OCI-LY1 (cell line): ENCODE results near the gene WFDC1.

Experiments
- H2AFZ ChIP-seq: fragments of 200-600 bp; sonication (generic), shearing (Covaris generic); 2 replicates; pipeline ENCODE4 v1.6.0; 2014; ENCODE audit warnings: antibody characterized with exemption, mild to moderate bottlenecking, low read length
- H3F3A ChIP-seq: fragments of 200-600 bp; sonication (generic), shearing (Covaris generic); 2 replicates; pipeline ENCODE4 v1.6.0; 2014; ENCODE audit warnings: mild to moderate bottlenecking, antibody characterized with exemption, low read length, moderate library complexity; ENCODE audit not compliant: insufficient read depth
- H3K27ac ChIP-seq: fragments of 200-600 bp; sonication (generic); 2 replicates; pipeline ENCODE4 v1.5.1; 2014; ENCODE audit warnings: low read length, mixed run types, mild to moderate bottlenecking, low read depth; ENCODE audit not compliant: poor library complexity, severe bottlenecking
- H3K27me3 ChIP-seq: fragments of 200-600 bp; sonication (generic); 2 replicates; pipeline ENCODE4 v1.6.0; 2014; ENCODE audit warnings: antibody characterized with exemption, mild to moderate bottlenecking, low read length, moderate library complexity; ENCODE audit not compliant: insufficient read depth
- H3K36me3 ChIP-seq: fragments of 200-600 bp; sonication (generic); 2 replicates; pipeline ENCODE4 v1.6.1; 2014; ENCODE audit warnings: mild to moderate bottlenecking, antibody characterized with exemption, low read length, moderate library complexity, mixed read lengths; ENCODE audit not compliant: insufficient read depth
- H3K4me1 ChIP-seq: fragments of 200-600 bp; sonication (generic); 2 replicates; pipeline ENCODE4 v1.5.1; 2014; ENCODE audit warnings: mild to moderate bottlenecking, low read length, moderate library complexity; ENCODE audit not compliant: insufficient read depth, severe bottlenecking
- H3K4me2 ChIP-seq: fragments of 200-600 bp; sonication (generic), shearing (Covaris generic); 2 replicates; pipeline ENCODE4 v1.6.1; 2014; ENCODE audit warnings: low read length
- H3K4me3 ChIP-seq: fragments of 200-600 bp; sonication (generic); 2 replicates; pipeline ENCODE4 v1.5.1; 2014; ENCODE audit warnings: low read length, low read depth, mild to moderate bottlenecking, mixed read lengths; ENCODE audit not compliant: poor library complexity, severe bottlenecking
- H3K79me2 ChIP-seq: fragments of 200-600 bp; shearing (Covaris generic); 2 replicates; pipeline ENCODE4 v1.6.1; 2016; ENCODE audit warnings: mixed run types, low read length, mixed read lengths; ENCODE audit not compliant: insufficient read depth
- H3K9ac ChIP-seq: fragments of 200-600 bp; sonication (generic), shearing (Covaris generic); 2 replicates; pipeline ENCODE4 v1.6.1; 2014; ENCODE audit warnings: mild to moderate bottlenecking, low read length, mixed read lengths
- H3K9me2 ChIP-seq: fragments of 200-600 bp; sonication (generic), shearing (Covaris generic); 2 replicates; pipeline ENCODE4 v1.6.1; 2014; ENCODE audit warnings: low read depth, mild to moderate bottlenecking, low read length, mixed read lengths
- H3K9me3 ChIP-seq: fragments of 200-600 bp; shearing (Covaris generic); 2 replicates; pipeline ENCODE4 v1.6.1; 2014; ENCODE audit warnings: low read length, mixed read lengths
- H4K20me1 ChIP-seq: fragments of 200-600 bp; sonication (generic), shearing (Covaris generic); 2 replicates; pipeline ENCODE4 v1.6.0; 2016; ENCODE audit warnings: mild to moderate bottlenecking, low read length; ENCODE audit not compliant: insufficient read depth
- EZH2 ChIP-seq: fragments of 200-600 bp; sonication (generic), shearing (Covaris generic); IDR thresholded peaks from 2 replicates; pipeline ENCODE4 v1.8.0; 2017; ENCODE audit warnings: borderline replicate concordance, mixed run types, mild to moderate bottlenecking, antibody characterized with exemption, low read length, moderate library complexity, mixed read lengths
- TF ChIP-seq, protein P1 (sequence below): fragments of 200-600 bp; sonication (generic), shearing (Covaris generic); IDR thresholded peaks from 2 replicates; pipeline ENCODE4 v1.5.1; 2017; ENCODE audit warnings: mild to moderate bottlenecking, antibody characterized with exemption, low read length, moderate library complexity, mixed read lengths

WFDC1 gene

DNA sequence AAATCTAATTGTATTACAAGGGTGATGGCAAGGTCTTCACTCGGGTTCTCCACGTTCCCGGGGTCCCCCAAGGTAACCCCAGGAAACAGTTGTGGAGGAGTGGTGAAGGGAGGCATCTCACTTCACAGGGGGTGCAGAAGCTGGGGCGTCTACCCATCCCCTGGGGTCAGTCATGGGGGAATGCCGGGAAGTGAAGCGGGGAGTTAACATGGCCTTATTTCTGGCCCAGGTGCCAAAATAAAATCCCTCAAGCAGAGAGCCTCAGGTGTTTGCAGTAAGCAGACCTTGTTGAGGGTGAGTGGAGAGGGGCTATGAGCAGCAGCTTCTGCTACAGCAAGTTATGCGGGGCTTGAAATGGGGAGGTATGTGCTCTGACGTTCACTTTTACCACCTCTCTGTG, 64.6 kb downstream of the WFDC1 start:
- Histone ChIP-seq H3K79me2 (no peaks in the 10 kb centered on the region), H3K9ac (no peak overlapping the region), H3K27ac (no peak overlapping the region), H3F3A (no peaks in the 10 kb centered on the region), H3K4me2 (no peak overlapping the region), H4K20me1 (no peaks in the 10 kb centered on the region), H3K27me3 (no peaks in the 10 kb centered on the region), H3K9me3 (no peaks in the 10 kb centered on the region), H3K9me2 (no peaks in the 10 kb centered on the region), H2AFZ (no peak overlapping the region), H3K4me1 (no peaks in the 10 kb centered on the region), H3K36me3 (no peaks in the 10 kb centered on the region), H3K4me3 (no peak overlapping the region)
- TF ChIP-seq EZH2, result no peak
- TF ChIP-seq, protein P1, sequence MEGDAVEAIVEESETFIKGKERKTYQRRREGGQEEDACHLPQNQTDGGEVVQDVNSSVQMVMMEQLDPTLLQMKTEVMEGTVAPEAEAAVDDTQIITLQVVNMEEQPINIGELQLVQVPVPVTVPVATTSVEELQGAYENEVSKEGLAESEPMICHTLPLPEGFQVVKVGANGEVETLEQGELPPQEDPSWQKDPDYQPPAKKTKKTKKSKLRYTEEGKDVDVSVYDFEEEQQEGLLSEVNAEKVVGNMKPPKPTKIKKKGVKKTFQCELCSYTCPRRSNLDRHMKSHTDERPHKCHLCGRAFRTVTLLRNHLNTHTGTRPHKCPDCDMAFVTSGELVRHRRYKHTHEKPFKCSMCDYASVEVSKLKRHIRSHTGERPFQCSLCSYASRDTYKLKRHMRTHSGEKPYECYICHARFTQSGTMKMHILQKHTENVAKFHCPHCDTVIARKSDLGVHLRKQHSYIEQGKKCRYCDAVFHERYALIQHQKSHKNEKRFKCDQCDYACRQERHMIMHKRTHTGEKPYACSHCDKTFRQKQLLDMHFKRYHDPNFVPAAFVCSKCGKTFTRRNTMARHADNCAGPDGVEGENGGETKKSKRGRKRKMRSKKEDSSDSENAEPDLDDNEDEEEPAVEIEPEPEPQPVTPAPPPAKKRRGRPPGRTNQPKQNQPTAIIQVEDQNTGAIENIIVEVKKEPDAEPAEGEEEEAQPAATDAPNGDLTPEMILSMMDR, result no peak

DNA sequence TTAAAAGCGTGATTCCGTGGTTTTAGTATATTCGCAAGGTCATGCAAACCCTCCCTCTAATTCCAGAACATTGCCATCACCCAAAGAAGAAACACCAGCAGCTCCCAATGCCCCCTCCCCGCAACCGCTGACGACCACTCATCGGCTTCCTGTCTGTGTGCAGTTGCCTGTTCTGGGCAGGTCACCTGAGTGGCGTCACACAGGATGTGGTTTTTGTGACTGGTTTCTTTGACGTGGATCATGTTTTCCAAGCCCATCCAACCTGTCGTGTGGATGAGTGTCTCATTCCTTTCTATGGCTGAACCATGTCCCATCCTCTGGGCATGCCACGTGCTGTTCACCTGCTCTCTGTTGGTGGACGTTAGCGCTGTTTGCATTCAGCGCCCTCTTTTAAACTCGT, 65.5 kb downstream of the WFDC1 start:
- Histone ChIP-seq H2AFZ (no peak overlapping the region), H3K9ac (no peak overlapping the region), H3K4me2 (no peak overlapping the region)

DNA sequence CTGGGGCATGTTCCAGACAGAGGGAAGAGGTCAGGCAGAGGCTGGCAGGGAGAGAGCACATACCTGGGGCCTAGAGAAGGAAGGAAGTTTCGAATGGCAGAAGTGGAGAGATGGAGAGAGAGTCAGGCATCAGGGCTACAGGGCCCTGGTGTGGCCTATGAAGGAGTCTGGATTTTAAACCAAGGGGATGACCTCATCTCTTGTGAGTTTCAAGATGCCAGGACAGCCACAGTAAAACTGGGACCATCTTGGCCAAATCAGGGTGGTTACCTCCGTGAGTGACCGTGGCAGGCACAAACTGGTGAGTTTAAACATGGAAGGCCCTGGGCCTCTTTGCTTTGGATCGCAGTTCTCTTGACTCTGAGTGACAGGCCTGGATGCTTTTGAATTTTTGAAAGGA, 66.1 kb downstream of the WFDC1 start:
- Histone ChIP-seq H3K4me3 (no peak overlapping the region), H3K4me2 (no peak overlapping the region), H2AFZ (no peak overlapping the region), H3K27ac (no peak overlapping the region), H3K9ac (no peak overlapping the region), H3K79me2 (no peaks in the 10 kb centered on the region), H3F3A (no peaks in the 10 kb centered on the region), H4K20me1 (no peaks in the 10 kb centered on the region), H3K4me1 (no peaks in the 10 kb centered on the region), H3K9me3 (no peaks in the 10 kb centered on the region), H3K36me3 (no peaks in the 10 kb centered on the region), H3K9me2 (no peaks in the 10 kb centered on the region), H3K27me3 (no peaks in the 10 kb centered on the region)
- TF ChIP-seq, protein P1, result no peak
- TF ChIP-seq EZH2, result no peak

More for the DNA sequence above, 65.5 kb downstream of the WFDC1 start:
- TF ChIP-seq, protein P1, result no peak
- no peak for TF ChIP-seq EZH2
- Histone ChIP-seq H3K36me3 (no peaks in the 10 kb centered on the region), H3K4me3 (no peak overlapping the region), H3F3A (no peaks in the 10 kb centered on the region), H3K9me3 (no peaks in the 10 kb centered on the region), H3K27me3 (no peaks in the 10 kb centered on the region), H3K79me2 (no peaks in the 10 kb centered on the region), H3K9me2 (no peaks in the 10 kb centered on the region), H4K20me1 (no peaks in the 10 kb centered on the region), H3K4me1 (no peaks in the 10 kb centered on the region), H3K27ac (no peak overlapping the region)
